ENCODE results near the gene OSTF1. TPM values are rescaled to one million over a fixed set of nuclear protein-coding genes. Genes with fewer than 3 reads are reported as not detected.

The OSTF1 gene
- total and polyA plus RNA-seq, 2 experiments from 2014 or later: 15.6 to 24.0 TPM

DNA sequence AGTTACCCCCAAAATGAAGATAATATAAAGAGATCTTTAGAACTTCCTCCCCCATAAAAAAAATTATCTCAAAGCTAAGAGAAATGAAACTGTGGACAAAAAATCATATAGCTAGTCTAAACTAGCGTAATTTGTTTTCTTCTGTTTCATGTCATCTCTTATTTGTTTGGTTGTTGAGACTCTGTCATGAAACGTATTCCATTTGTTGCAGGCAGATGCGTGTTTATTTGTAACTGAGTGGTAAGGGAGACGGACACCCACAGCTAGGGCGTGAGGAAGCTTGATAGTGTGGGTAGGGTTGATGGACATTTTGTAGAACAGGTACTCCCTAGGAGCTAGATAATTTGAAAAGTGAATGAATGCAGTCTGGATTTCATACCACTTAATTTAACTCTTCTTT, 41.9 kb downstream of the OSTF1 start:
- no peak overlapping the region for H2AFZ ChIP-seq
- H3K4me1 ChIP-seq (ENCODE audit: insufficient read depth): peaks cover 13% of the 10 kb centered on the region
- no peaks in the 10 kb centered on the region for H3F3A ChIP-seq (replicated peaks; ENCODE audit: low read depth)
- H3K27ac ChIP-seq (ENCODE audit: low read depth): no peak overlapping the region
- DNase-seq (ENCODE audit: low spot score) (no peak), ATAC-seq (no peak)
- Mint-ChIP-seq H3K9me3 (no peaks in the 10 kb centered on the region), H3K36me3 (ENCODE audit: low read depth) (no peaks in the 10 kb centered on the region), H3K4me1 (peaks cover 23% of the 10 kb centered on the region), H3K27ac (no peak overlapping the region), H3K4me3 (no peak overlapping the region), H3K27me3 (ENCODE audit: insufficient read depth, low read depth, poor library complexity) (no peaks in the 10 kb centered on the region)
- H3K27me3 ChIP-seq (ENCODE audit: insufficient read depth): no peaks in the 10 kb centered on the region
- H4K20me1 ChIP-seq (replicated peaks; ENCODE audit: insufficient read depth): no peaks in the 10 kb centered on the region
- H3K36me3 ChIP-seq (ENCODE audit: insufficient read depth): no peaks in the 10 kb centered on the region
- TF ChIP-seq CTCF (conservative IDR thresholded peaks at IDR 0.05; ENCODE audit: low read depth in 2 of 2) (no peak), POLR2AphosphoS5 (IDR thresholded peaks at IDR 0.05; ENCODE audit: low read depth) (no peak), STAT1 (IDR thresholded peaks at IDR 0.05; ENCODE audit: unreplicated experiment) (no peak), JUNB (IDR thresholded peaks at IDR 0.05; ENCODE audit: unreplicated experiment) (no peak), ZNF331 (CRISPR knock-in tag; IDR thresholded peaks at IDR 0.05; ENCODE audit: low read depth) (no peak), EZH2phosphoT487 (IDR thresholded peaks at IDR 0.05; ENCODE audit: unreplicated experiment) (no peak), ZNF114 (CRISPR knock-in tag; IDR thresholded peaks at IDR 0.05) (no peak), CREB1 (CRISPR knock-in tag; IDR thresholded peaks at IDR 0.05; ENCODE audit: low read depth) (no peak), ZNF462 (CRISPR knock-in tag; IDR thresholded peaks at IDR 0.05) (no peak), EZH2 (IDR thresholded peaks at IDR 0.05; ENCODE audit: low read depth, unreplicated experiment) (no peak), REST (IDR thresholded peaks at IDR 0.05; ENCODE audit: unreplicated experiment) (no peak), NANOG (IDR thresholded peaks at IDR 0.05; ENCODE audit: borderline replicate concordance) (no peak)
- TF ChIP-seq, protein P1, sequence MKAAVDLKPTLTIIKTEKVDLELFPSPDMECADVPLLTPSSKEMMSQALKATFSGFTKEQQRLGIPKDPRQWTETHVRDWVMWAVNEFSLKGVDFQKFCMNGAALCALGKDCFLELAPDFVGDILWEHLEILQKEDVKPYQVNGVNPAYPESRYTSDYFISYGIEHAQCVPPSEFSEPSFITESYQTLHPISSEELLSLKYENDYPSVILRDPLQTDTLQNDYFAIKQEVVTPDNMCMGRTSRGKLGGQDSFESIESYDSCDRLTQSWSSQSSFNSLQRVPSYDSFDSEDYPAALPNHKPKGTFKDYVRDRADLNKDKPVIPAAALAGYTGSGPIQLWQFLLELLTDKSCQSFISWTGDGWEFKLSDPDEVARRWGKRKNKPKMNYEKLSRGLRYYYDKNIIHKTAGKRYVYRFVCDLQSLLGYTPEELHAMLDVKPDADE (IDR thresholded peaks at IDR 0.05): no peak
- no peaks in the 10 kb centered on the region for H3K79me2 ChIP-seq (replicated peaks; ENCODE audit: insufficient read depth)
- H3K9me2 ChIP-seq (ENCODE audit: insufficient read depth): no peaks in the 10 kb centered on the region
- no peak overlapping the region for H3K4me2 ChIP-seq
- no peak overlapping the region for H3K4me3 ChIP-seq
